Neural progenitor cell (in vitro differentiated cells): ENCODE results near the gene DRD2. TPM values are rescaled to one million over a fixed set of nuclear protein-coding genes. Genes with fewer than 3 reads are reported as not detected.

Experiments used
- DNase-seq: peaks from one replicate; pipeline ENCODE4 v3.0.0-alpha.2; 2016; ENCODE audit warnings: low spot score
- H2AFZ ChIP-seq: fragments of 200-600 bp; sonication (generic); replicated peaks from 2 replicates; pipeline ENCODE4 v1.6.1; 2016; ENCODE audit warnings: antibody characterized with exemption
- H3F3A ChIP-seq: fragments of 200-600 bp; sonication (generic); 2 replicates; pipeline ENCODE4 v1.6.1; 2016; ENCODE audit warnings: antibody characterized with exemption, low read depth
- H3K27ac ChIP-seq: fragments of 200-600 bp; sonication (generic); 2 replicates; pipeline ENCODE4 v1.5.1; 2016; ENCODE audit warnings: mild to moderate bottlenecking
- H3K27me3 ChIP-seq: fragments of 200-600 bp; sonication (generic); 2 replicates; pipeline ENCODE4 v1.6.1; 2016; ENCODE audit warnings: mild to moderate bottlenecking, moderate library complexity
- H3K36me3 ChIP-seq: fragments of 200-600 bp; sonication (generic); 2 replicates; pipeline ENCODE4 v1.5.1; 2016
- H3K4me1 ChIP-seq: fragments of 200-600 bp; sonication (generic); 2 replicates; pipeline ENCODE4 v1.6.1; 2016; ENCODE audit warnings: mixed run types
- H3K4me2 ChIP-seq: fragments of 200-600 bp; sonication (generic); 2 replicates; pipeline ENCODE4 v1.6.1; 2016
- H3K4me3 ChIP-seq: fragments of 200-600 bp; sonication (generic); 2 replicates; pipeline ENCODE4 v1.5.1; 2016
- H3K79me2 ChIP-seq: fragments of 200-600 bp; sonication (generic); 2 replicates; pipeline ENCODE4 v1.6.1; 2016; ENCODE audit warnings: low read depth
- H3K9ac ChIP-seq: fragments of 200-600 bp; sonication (generic); 2 replicates; pipeline ENCODE4 v1.6.1; 2016
- H3K9me3 ChIP-seq: fragments of 200-600 bp; sonication (generic); 2 replicates; pipeline ENCODE4 v1.5.1; 2016; ENCODE audit warnings: low read depth
- H4K20me1 ChIP-seq: fragments of 200-600 bp; sonication (generic); 2 replicates; pipeline ENCODE4 v1.6.1; 2016; ENCODE audit warnings: low read depth
- H3K27ac Mint-ChIP-seq: 3 replicates; pipeline ENCODE4 v1.8.0; 2021; ENCODE audit warnings: mixed read lengths
- H3K27me3 Mint-ChIP-seq: 2 replicates; pipeline ENCODE4 v1.8.0; 2022; ENCODE audit warnings: low read depth, mild to moderate bottlenecking, inconsistent platforms, moderate library complexity, mixed read lengths; ENCODE audit not compliant: insufficient read depth
- H3K36me3 Mint-ChIP-seq: 3 replicates; pipeline ENCODE4 v1.8.0; 2021; ENCODE audit warnings: mixed read lengths
- H3K4me1 Mint-ChIP-seq: 3 replicates; pipeline ENCODE4 v1.8.0; 2021; ENCODE audit warnings: mixed read lengths
- H3K4me3 Mint-ChIP-seq: 3 replicates; pipeline ENCODE4 v1.8.0; 2021; ENCODE audit warnings: mild to moderate bottlenecking, moderate library complexity, mixed read lengths
- H3K9me3 Mint-ChIP-seq: 3 replicates; pipeline ENCODE4 v1.8.0; 2020; ENCODE audit warnings: mixed read lengths
- CTCF ChIP-seq: fragments of 200-600 bp; sonication (generic); IDR thresholded peaks from 2 replicates; pipeline ENCODE4 v1.5.1; 2017; ENCODE audit warnings: antibody characterized with exemption, mild to moderate bottlenecking
- EZH2 ChIP-seq: fragments of 200-600 bp; sonication (generic); IDR thresholded peaks from 2 replicates; pipeline ENCODE4 v1.6.1; 2017; ENCODE audit warnings: antibody characterized with exemption, mild to moderate bottlenecking, moderate library complexity
- EZH2phosphoT487 ChIP-seq: fragments of 200-600 bp; sonication (generic); IDR thresholded peaks from 2 replicates; pipeline ENCODE4 v1.6.1; 2017; ENCODE audit warnings: antibody characterized with exemption
- total RNA-seq: library from RNA; depleted of rRNA; stranded (reverse); fragments of >200 nt; gene quantifications from 2 replicates; pipeline ENCODE4 v1.2.3, GENCODE V29; 2015; ENCODE audit warnings: low replicate concordance

The DRD2 gene
- total RNA-seq, 1 donor from 2014 or later = 0.21 TPM

GRCh38 chr11:113454455-113454854 is 20.7 kb downstream of the DRD2 start:
- Histone ChIP-seq H3K36me3 (no peaks in the 10 kb centered on the region), H4K20me1 (no peaks in the 10 kb centered on the region), H3F3A (peaks cover 17% of the 10 kb centered on the region), H3K4me2 (no peak overlapping the region), H3K27me3 (no peaks in the 10 kb centered on the region), H3K79me2 (no peaks in the 10 kb centered on the region), H2AFZ (no peak overlapping the region), H3K4me3 (no peak overlapping the region), H3K27ac (no peak overlapping the region), H3K4me1 (peaks cover 16% of the 10 kb centered on the region), H3K9me3 (no peaks in the 10 kb centered on the region), H3K9ac (no peak overlapping the region)
- no peaks in the 10 kb centered on the region for H3K9me3 Mint-ChIP-seq
- no peak for DNase-seq
- peaks cover 13% of the 10 kb centered on the region for H3K4me1 Mint-ChIP-seq
- no peak overlapping the region for H3K27ac Mint-ChIP-seq
- no peaks in the 10 kb centered on the region for H3K36me3 Mint-ChIP-seq
- H3K27me3 Mint-ChIP-seq = peaks cover 4% of the 10 kb centered on the region
- TF ChIP-seq EZH2 = no peak
- no peak for TF ChIP-seq CTCF
- no peak for TF ChIP-seq EZH2phosphoT487
- no peak overlapping the region for H3K4me3 Mint-ChIP-seq

- Histone ChIP-seq H3K4me2 (no peak overlapping the region), H3K27me3 (no peaks in the 10 kb centered on the region), H3K4me3 (no peak overlapping the region), H3K36me3 (no peaks in the 10 kb centered on the region), H3K4me1 (no peaks in the 10 kb centered on the region), H3K9ac (no peak overlapping the region), H3K79me2 (no peaks in the 10 kb centered on the region), H2AFZ (no peak overlapping the region), H3F3A (no peaks in the 10 kb centered on the region), H3K27ac (no peak overlapping the region), H3K9me3 (no peaks in the 10 kb centered on the region), H4K20me1 (no peaks in the 10 kb centered on the region)
- TF ChIP-seq EZH2phosphoT487 (no peak), EZH2 (no peak), CTCF (no peak)
- H3K27ac Mint-ChIP-seq = no peak overlapping the region
- H3K27me3 Mint-ChIP-seq = peaks cover 6% of the 10 kb centered on the region
- no peak overlapping the region for H3K4me3 Mint-ChIP-seq
- H3K4me1 Mint-ChIP-seq = no peaks in the 10 kb centered on the region
- DNase-seq = no peak
- H3K36me3 Mint-ChIP-seq = no peaks in the 10 kb centered on the region
- no peaks in the 10 kb centered on the region for H3K9me3 Mint-ChIP-seq
These were observed 25.5 kb downstream of the DRD2 start for GRCh38 chr11:113449743-113450142.

GRCh38 chr11:113448316-113448677 is 26.9 kb downstream of the DRD2 start:
- H3K27ac ChIP-seq = no peak overlapping the region
- no peak overlapping the region for H3K4me2 ChIP-seq
- H3K4me3 ChIP-seq = no peak overlapping the region
- H3K4me1 ChIP-seq = no peaks in the 10 kb centered on the region
- Mint-ChIP-seq H3K4me1 (no peaks in the 10 kb centered on the region), H3K9me3 (no peaks in the 10 kb centered on the region), H3K27me3 (peaks cover 6% of the 10 kb centered on the region), H3K36me3 (no peaks in the 10 kb centered on the region), H3K4me3 (no peak overlapping the region), H3K27ac (no peak overlapping the region)
- H3K9me3 ChIP-seq = no peaks in the 10 kb centered on the region
- no peak overlapping the region for H2AFZ ChIP-seq
- H3K9ac ChIP-seq = no peak overlapping the region
- no peaks in the 10 kb centered on the region for H3K79me2 ChIP-seq
- no peaks in the 10 kb centered on the region for H4K20me1 ChIP-seq
- H3F3A ChIP-seq = no peaks in the 10 kb centered on the region
- no peak for TF ChIP-seq EZH2
- no peak for TF ChIP-seq CTCF
- no peak for TF ChIP-seq EZH2phosphoT487
- no peaks in the 10 kb centered on the region for H3K27me3 ChIP-seq
- DNase-seq = no peak
- H3K36me3 ChIP-seq = no peaks in the 10 kb centered on the region
